Spleen (tissue), 7 donors: ENCODE results near the gene MREG.
A peak's percentile ranks its signal among the peaks of the same experiment; 100 is the strongest.

ENCODE experiments used
- CTCF ChIP-seq, 11 experiments: fragments of 200-600 bp in 7 of 11; fragments of 450-650 bp in 4 of 11; sonication (generic) in 4 of 11; IDR thresholded peaks in 8 of 11; conservative IDR thresholded peaks in 3 of 11; 1 replicate in 7 of 11; 2 replicates in 4 of 11; pipeline versions ENCODE4 v1.4.0 to v1.8.0; 2016 to 2021; ENCODE audit warnings: antibody characterized with exemption in 11 of 11, inconsistent platforms in 4 of 11, mild to moderate bottlenecking in 1 of 11
- POLR2A ChIP-seq, 3 donors: fragments of 450-650 bp; IDR thresholded peaks; one replicate each; pipeline ENCODE4 v1.5.1; 2017; ENCODE audit warnings: antibody characterized with exemption in 3 of 3, mild to moderate bottlenecking in 1 of 3
- donor health status: DM: no; HTN: no; CAD: no; lungs with moderate emphysema.
- donor health status: DM: no; HTN: no; CAD: no.
- donor health status: DM: no; HTN: no; CAD: no.

- TF ChIP-seq CTCF (IDR thresholded peaks at IDR 0.05 in 8 of 11, conservative IDR thresholded peaks at IDR 0.05 in 3 of 11), result peak in 7 of 11 experiments; percentile 15 to 45 (median 33)
- TF ChIP-seq POLR2A (IDR thresholded peaks at IDR 0.05), result no peak
Observed at GRCh38 chr2:215949991-215950404, 63.4 kb downstream of the MREG start.
